Measurements from ENCODE around the gene NHS.

GRCh38 chrX:17585006-17585405 lies 210.0 kb downstream of the NHS start:
- TF ChIP-seq CTCF (IDR thresholded peaks at IDR 0.05 in 4 of 5, conservative IDR thresholded peaks at IDR 0.05 in 1 of 5) (no peak), POLR2A (IDR thresholded peaks at IDR 0.05) (no peak)
